Stimulated activated CD8-positive, alpha-beta memory T cell treated with anti-CD3 and anti-CD28 coated beads, Interleukin-4, amount 100 ng/mL, for 24 hours (primary cell): ENCODE data around the gene PIGN.
A peak's percentile ranks its signal among the peaks of the same experiment; 100 is the strongest.
"Not testable (repeated sequence)": the region's sequence is repeated elsewhere in the genome, so short reads cannot be mapped to it uniquely, and the experiment has no call there.

Experiments used
- DNase-seq: peaks from one replicate; pipeline ENCODE4 v3.0.0-alpha.2; 2020; ENCODE audit warnings: low read depth

The PIGN gene

GRCh38 chr18:62182220-62182619 is 4.6 kb downstream of the PIGN start:
- no peak for DNase-seq

GRCh38 chr18:62179213-62179612 is 7.6 kb downstream of the PIGN start:
- DNase-seq = no peak

- DNase-seq = no peak
Measured at GRCh38 chr18:62177271-62177670, 9.6 kb downstream of the PIGN start.

GRCh38 chr18:62175521-62175920 is 11.3 kb downstream of the PIGN start:
- no peak for DNase-seq

- no peak for DNase-seq
Measured at GRCh38 chr18:62172298-62172697, 14.6 kb downstream of the PIGN start.

GRCh38 chr18:62170857-62171256 is 16.0 kb downstream of the PIGN start:
- DNase-seq = no peak

- DNase-seq = not testable (repeated sequence)
Measured at GRCh38 chr18:62166524-62166923, 20.3 kb downstream of the PIGN start.

- no peak for DNase-seq
Measured at GRCh38 chr18:62165583-62165982, 21.3 kb downstream of the PIGN start.

- no peak for DNase-seq
Measured at GRCh38 chr18:62164855-62165487, 21.9 kb downstream of the PIGN start.

- no peak for DNase-seq
Measured at GRCh38 chr18:62164310-62164709, 22.5 kb downstream of the PIGN start.

GRCh38 chr18:62157843-62158242 is 29.0 kb downstream of the PIGN start:
- no peak for DNase-seq

- DNase-seq = no peak
Measured at GRCh38 chr18:62152844-62153243, 34.0 kb downstream of the PIGN start.

- no peak for DNase-seq
Measured at GRCh38 chr18:62151068-62151771, 35.6 kb downstream of the PIGN start.

GRCh38 chr18:62144338-62144737 is 42.5 kb downstream of the PIGN start:
- DNase-seq = no peak

GRCh38 chr18:62140259-62140658 is 46.6 kb downstream of the PIGN start:
- DNase-seq = no peak

- no peak for DNase-seq
Measured at GRCh38 chr18:62138461-62139235, 48.2 kb downstream of the PIGN start.

GRCh38 chr18:62131301-62131909 is 55.5 kb downstream of the PIGN start:
- peak; percentile 23 for DNase-seq

- no peak for DNase-seq
Measured at GRCh38 chr18:62128157-62128556, 58.7 kb downstream of the PIGN start.

- DNase-seq = no peak
Measured at GRCh38 chr18:62126737-62127136, 60.1 kb downstream of the PIGN start.

GRCh38 chr18:62125702-62126101 is 61.2 kb downstream of the PIGN start:
- no peak for DNase-seq

- DNase-seq = no peak
Measured at GRCh38 chr18:62122330-62122729, 64.5 kb downstream of the PIGN start.

GRCh38 chr18:62119884-62120283 is 67.0 kb downstream of the PIGN start:
- DNase-seq = no peak

GRCh38 chr18:62118328-62118727 is 68.5 kb downstream of the PIGN start:
- no peak for DNase-seq
